Embryonic facial prominence (tissue), 1 donor: ENCODE measurements around the gene ALDH3A1.
"Not testable (repeated sequence)": the region's sequence is repeated elsewhere in the genome, so short reads cannot be mapped to it uniquely, and the experiment has no call there.

ENCODE experiments used
- DNase-seq: peaks from one replicate; pipeline ENCODE4 v3.0.0-alpha.2; 2016; ENCODE audit errors: extremely low spot score

Gene ALDH3A1

DNA sequence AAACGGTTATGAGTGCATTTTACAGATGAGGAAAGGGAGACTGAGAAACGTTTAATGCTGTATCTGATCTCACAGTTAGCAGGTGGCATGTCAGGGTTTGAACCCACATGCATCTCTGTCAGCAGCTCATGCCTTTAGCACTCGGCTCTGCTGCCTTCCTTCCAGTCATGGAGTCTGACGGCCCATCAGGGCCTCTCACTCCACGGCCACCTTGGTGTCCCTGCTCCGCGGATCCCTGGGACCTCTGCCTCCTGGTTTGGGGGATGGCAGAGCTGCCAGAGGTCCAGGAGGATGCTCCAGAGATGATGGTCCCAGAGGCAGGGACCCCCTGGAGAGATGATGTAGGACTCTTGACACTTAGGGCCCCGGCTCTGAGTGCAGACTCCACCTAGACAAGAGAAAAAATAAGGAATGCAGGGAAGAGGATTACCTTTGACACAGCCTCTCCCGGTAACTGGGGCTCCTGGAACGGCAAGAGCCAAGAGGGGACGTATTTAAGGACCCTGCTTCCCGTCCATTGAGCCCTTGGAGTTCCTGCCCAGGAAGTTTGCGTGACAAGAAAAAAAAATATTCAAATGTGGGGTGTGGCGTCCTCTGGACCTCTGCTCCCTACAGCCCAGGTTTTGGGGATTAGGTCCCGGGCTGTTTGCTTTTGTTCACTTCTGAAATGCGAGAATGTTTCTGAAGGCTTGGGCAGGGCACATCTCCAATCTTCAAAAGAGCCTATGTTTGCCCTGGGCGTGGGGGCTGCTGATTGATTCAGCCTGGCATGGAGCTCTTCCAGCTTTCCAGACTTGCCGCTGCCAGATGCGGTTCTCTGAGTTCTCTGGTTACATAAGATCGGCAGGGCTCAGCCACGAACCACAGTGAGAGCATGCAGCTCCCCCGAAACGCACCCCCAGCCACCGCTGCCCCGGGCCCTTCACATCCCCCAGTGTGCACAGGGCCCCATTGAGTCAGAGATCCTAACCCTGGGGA is at the start of gene ALDH3A1:
ALDH3A1 (minus strand) TSS at position 470 of the 978 bp plus-strand sequence. CDS start 3,169 bp downstream, outside the sequence.
- DNase-seq: peak; percentile 75

GRCh38 chr17:19796457-19796856 is 48.4 kb upstream of the ALDH3A1 start:
- DNase-seq: no peak

- DNase-seq: no peak
Measured at GRCh38 chr17:19791918-19792550, 43.9 kb upstream of the ALDH3A1 start.

GRCh38 chr17:19787733-19788357 is 39.7 kb upstream of the ALDH3A1 start:
- no peak for DNase-seq

DNA sequence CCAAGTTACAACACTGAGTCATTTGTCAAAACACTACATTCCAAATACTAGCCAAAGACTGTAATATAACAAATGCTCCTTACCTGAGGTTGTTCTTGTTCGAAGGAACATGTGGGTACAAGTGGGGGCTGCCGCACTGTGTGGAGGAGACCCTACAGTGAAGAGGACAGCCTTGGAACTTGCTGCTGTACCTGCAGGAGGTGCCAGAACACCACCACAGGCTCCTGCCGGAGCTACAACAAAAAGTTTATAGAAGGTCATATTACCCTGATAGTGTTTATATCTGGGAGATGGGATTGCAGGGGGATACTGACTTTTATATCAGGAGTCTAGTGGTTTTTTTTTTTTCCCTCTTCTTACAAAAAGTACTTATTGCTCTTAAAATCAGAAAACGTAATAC is 37.8 kb upstream of the ALDH3A1 start:
- DNase-seq: no peak

DNA sequence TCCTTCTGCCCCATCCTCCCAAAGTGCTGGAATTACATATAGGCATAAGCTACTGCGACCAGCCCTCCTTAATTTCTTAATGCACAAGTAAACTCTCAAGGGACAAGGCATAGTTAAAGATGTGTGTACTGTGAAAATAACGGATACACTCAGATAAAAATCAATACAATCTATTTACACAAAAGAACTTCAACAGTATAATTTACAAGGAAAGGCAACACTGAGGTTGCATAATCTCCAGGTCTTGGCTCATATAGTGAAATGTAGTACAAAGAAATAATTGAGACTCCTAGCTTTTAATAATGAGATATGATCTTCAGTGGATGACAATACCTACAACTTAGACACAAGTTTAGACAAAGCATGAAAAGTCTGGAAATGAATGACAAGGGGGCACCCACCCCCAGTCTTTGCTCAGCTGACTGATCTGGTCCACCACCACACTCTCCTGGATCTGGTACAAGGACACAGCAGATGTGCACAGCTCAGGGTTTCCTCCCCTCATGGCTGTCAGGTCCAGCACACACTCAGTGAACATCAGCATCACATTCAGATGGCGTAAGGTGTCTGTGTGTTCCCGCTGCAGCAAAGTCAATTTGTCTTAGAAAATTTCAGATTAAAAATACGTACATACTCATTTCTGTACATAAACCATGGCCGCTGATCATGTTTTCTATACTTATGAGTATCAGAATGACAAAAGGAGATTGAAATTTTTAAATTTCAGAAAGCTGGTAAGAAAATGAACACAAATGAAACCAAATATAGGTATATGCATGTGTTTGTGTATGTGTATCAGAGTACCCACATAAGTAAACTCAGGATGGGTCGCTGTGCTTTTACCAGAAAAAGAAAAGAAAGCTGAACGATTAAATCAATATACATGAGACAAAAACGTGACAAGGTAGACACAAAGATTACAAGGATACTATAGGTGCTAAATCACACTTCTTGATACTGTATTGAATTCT is 33.7 kb upstream of the ALDH3A1 start:
- no peak for DNase-seq

DNA sequence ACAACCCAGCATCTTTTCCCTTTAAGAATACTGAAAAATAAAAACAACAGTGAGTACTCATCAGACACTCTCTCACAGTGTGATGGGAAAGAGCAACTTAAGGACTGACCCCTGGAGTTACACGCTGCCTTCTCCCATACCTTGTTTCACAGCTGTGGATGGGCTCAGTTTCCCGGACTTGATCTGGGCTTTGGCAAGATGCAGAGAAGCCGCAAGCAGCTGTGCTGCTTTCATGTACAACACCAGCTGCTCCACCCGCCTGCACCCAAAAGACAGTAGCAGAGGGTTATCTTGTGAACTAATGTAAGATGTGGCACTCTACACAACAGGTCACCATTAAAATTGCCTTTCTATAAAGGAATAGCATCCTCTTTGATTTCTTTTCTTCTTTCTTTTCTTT is 32.7 kb upstream of the ALDH3A1 start:
- no peak for DNase-seq

DNA sequence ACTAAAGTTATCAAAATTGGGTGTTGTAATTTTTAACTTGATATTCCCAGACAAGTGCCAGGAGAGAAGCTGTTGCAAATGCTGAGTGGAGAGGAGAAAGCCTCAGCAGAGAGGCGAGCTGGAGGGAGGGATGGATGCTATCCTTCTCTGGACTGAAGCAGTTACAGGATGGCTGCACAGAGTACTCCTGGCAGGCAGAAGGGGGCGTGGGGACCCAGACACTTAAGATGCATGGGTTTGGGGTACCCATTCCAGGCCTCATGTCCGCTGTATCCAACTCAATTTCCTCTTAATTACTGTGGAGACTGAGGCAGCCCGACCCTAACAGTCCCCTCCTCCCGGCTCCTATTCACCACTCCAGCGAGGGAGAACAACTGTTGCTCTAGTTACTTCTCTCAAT is 25.4 kb upstream of the ALDH3A1 start:
- DNase-seq: no peak

- no peak for DNase-seq
Measured at GRCh38 chr17:19771971-19772630, 24.0 kb upstream of the ALDH3A1 start.

- no peak for DNase-seq
Measured at GRCh38 chr17:19770985-19771735, 23.1 kb upstream of the ALDH3A1 start.

DNA sequence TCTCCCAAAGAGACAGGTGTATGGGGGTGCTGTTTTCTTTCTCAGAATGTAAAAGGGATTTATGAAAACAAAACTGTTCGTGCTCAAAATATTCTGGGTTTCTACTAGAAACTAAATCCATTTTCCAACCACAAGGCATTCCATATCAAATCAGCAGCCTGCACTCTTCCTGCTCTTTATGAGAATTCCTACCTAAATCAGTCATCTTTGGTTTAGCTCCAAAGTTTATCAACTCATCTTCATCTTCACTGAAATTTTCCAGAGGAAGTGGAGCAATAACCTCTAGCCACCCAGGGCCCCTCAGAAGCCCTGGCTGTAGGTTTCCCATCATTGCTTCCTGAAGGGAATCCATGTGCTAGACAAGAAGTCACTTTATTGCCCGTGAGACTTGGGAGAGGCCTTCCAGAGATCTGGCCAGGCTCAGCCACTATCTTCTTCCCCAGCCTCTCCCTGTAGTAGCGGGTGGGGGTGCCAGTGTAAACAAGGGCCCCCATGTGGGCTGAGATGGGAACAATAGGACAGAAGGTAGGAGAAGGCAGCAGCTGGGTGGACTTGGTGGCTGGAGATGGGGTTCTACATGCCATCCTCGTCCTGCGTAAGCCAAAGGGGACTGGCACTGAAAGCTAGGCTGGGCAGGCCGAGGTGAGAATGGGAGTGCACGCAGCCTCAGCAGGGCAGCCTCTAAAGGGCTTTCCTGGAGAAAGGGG is 22.0 kb upstream of the ALDH3A1 start:
- DNase-seq: no peak

DNA sequence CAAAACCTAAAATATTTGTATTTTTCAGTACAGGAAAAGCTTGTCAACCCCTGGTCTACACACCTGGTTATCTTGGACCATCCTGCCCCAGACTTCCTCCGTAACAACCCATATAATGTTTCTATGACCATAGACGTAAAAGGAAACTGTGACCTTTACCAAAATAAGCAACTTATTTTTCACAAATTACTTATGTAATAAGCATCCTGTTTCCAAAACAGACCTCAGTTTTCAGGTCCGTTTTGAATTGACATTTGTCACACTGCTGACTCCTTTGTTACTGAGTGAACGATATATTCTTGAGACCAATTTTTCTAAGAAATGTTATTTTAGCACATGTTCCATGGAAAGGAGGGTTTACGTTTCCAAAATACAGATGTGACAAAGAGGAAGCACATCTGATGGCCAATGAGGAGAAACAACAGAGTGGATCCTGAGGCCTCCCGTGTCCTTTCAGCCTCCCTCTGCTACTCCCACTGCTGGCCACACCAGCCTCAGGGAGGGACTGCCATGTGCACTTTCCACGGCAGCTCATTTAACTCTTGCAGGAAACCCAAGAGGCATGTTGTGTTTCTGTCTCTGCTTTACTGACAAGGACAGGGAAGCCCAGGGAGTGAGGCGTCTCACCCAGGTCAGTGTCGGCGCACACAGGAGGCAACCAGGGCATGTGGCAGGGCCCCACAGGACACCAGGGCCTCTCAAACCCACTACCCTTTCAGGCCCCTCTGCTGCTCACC is 20.1 kb upstream of the ALDH3A1 start:
- no peak for DNase-seq

DNA sequence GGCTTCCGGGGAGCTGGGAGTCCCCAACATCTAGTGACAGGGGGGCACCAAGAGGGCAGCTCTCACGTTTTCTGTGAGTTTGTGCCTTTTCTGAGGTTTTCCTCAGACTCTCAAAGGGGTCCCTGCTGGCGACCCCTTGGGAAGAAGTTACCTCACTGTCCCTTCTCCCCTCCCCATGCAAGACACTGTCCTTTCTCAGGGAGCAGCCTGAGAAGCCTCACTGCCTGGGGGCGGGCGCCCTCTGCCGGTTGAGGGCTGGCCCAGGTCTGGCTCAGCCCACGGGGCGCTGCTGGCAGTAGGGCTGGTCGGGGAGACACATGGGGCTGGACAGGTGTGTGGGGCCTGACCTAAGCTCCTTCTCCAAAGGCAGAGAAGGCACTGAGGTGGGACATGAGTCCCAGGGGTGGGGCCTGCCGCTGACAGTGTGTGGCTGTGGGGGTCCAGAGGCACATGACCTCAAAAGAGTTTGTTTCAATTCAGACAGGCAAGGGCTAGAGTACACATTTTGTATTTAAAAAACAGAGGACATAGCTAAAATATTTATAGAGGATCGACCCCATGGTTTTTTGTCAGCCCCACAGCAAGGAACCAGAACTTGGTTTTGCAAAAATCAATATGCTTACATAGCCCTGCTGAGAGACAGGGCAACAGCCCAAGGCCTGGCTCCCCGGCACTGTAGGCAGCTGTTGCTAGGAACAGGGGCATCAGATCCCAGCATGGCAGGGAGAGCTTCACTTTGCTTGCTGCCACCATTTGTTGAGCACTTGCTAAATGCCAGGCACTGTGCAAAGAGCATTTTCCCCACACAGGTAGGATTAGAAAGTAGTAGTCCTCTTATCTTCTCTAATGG is 18.5 kb upstream of the ALDH3A1 start:
- no peak for DNase-seq

- no peak for DNase-seq
Measured at GRCh38 chr17:19766016-19766415, 17.9 kb upstream of the ALDH3A1 start.

GRCh38 chr17:19763991-19764390 is 15.9 kb upstream of the ALDH3A1 start:
- DNase-seq: not testable (repeated sequence)

DNA sequence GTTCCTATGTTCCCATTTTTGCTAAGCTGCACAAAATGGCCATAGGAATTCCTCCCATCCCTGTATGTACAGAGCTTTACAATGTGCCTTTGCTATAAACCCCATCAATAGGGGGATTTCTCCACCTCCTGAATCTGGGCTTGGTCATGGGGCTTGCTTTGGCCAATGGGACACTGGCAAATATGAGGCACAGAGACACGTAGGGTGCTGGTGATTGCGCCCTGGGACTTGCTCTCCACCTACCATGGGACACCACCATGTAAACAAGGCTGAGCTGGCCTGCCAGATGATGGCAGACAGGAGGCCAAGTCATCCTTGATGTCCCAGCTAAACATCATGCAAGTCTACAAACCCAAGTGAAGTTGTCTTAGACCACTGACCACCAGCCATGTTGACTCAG is 15.3 kb upstream of the ALDH3A1 start:
- no peak for DNase-seq

GRCh38 chr17:19762515-19762961 is 14.4 kb upstream of the ALDH3A1 start:
- no peak for DNase-seq

GRCh38 chr17:19760746-19761145 is 12.6 kb upstream of the ALDH3A1 start:
- DNase-seq: no peak
